Measurements from ENCODE around the gene ZKSCAN5. TPM values are rescaled to one million over a fixed set of nuclear protein-coding genes. Genes with fewer than 3 reads are reported as not detected.
"Not testable (repeated sequence)": the region's sequence is repeated elsewhere in the genome, so short reads cannot be mapped to it uniquely, and the experiment has no call there.

ZKSCAN5 gene
- total and polyA plus RNA-seq, 2 donors (not counting 1 experiment from before 2014, with no cell fraction given) = 3.1 to 10.9 TPM

- H3K79me2 ChIP-seq (ENCODE audit: control insufficient read depth, insufficient read depth, low read length) = peaks cover 47% of the 10 kb centered on the region
- DNase-seq; intact Hi-C loops (cut with micrococcal nuclease); H3K9me3 Mint-ChIP-seq (ENCODE audit: insufficient read depth); H3K4me2 ChIP-seq (replicated peaks; ENCODE audit: low read depth, low read length, poor library complexity, severe bottlenecking); H3K4me3 Mint-ChIP-seq; H3K9me3 ChIP-seq (ENCODE audit: control extremely low read depth in 1 of 3, control insufficient read depth in 2 of 3, insufficient read depth in 1 of 3, low read length in 2 of 3); H4K20me1 ChIP-seq (ENCODE audit: control insufficient read depth, insufficient read depth, low read length, poor library complexity, severe bottlenecking); H3K36me3 ChIP-seq (replicated peaks in 1 of 2; ENCODE audit: control extremely low read depth in 1 of 2, control insufficient read depth in 1 of 2, extremely low read depth in 1 of 2, insufficient read depth in 2 of 2, low read length in 1 of 2); H3K27ac ChIP-seq (ENCODE audit: low read length in 2 of 2); H3K27ac Mint-ChIP-seq; H2AFZ ChIP-seq (ENCODE audit: insufficient read depth, low read depth, low read length, poor library complexity, severe bottlenecking); H3K27me3 ChIP-seq (replicated peaks in 1 of 4; ENCODE audit: control extremely low read depth in 1 of 4, control insufficient read depth in 3 of 4, insufficient read depth in 4 of 4, low read length in 3 of 4); ATAC-seq (ENCODE audit: low read depth); POLR2A ChIA-PET; H3K4me3 ChIP-seq (ENCODE audit: control extremely low read depth in 1 of 5, extremely low read depth in 1 of 5, insufficient read depth in 1 of 5, low read depth in 2 of 5, low read length in 4 of 5); H3K9ac ChIP-seq (ENCODE audit: low read length); H3K27me3 Mint-ChIP-seq: not testable (repeated sequence)
- no CpG with 5 or more reads among the region's 2 CpGs for WGBS (ENCODE audit: insufficient coverage)
- H3K4me1 ChIP-seq (ENCODE audit: control insufficient read depth in 2 of 2, insufficient read depth in 2 of 2, low read length in 2 of 2) = peaks cover 13 to 18% of the 10 kb centered on the region in 2 donors
- CTCF ChIA-PET = interaction anchor here (0.6 kb wide), 1 partner anchor 45 kb away, joined by 3 read pairs; the partner anchor contains the start of gene ZKSCAN5
- peaks cover 28% of the 10 kb centered on the region for H3K4me1 Mint-ChIP-seq
Observed at GRCh38 chr7:99549545-99549944, 45.1 kb downstream of the ZKSCAN5 start.

- CTCF ChIA-PET = interaction anchor here (1.2 kb wide), 1 partner anchor 47 kb away, joined by 4 read pairs; the partner anchor contains the start of gene ZKSCAN5
- WGBS (ENCODE audit: insufficient coverage) = 13% methylated on average over 13 of the region's 15 CpGs
- peak overlapping the region; percentile 100 for H2AFZ ChIP-seq (ENCODE audit: insufficient read depth, low read depth, low read length, poor library complexity, severe bottlenecking)
Observed at GRCh38 chr7:99551334-99551733, 46.9 kb downstream of the ZKSCAN5 start.

More at GRCh38 chr7:99551334-99551733, 46.9 kb downstream of the ZKSCAN5 start:
- no peak for ATAC-seq (ENCODE audit: low read depth)
- no peak for DNase-seq
- POLR2A ChIA-PET = interaction anchor here (0.8 to 1.1 kb wide), 2 partner anchors 51 to 58 kb away, joined by 3 to 4 read pairs; partner anchors contain the start of gene ZNF394
- Mint-ChIP-seq H3K4me3 (peak overlapping the region; percentile 88), H3K27ac (peak overlapping the region; percentile 86), H3K4me1 (peaks cover 33% of the 10 kb centered on the region), H3K27me3 (no peaks in the 10 kb centered on the region), H3K9me3 (ENCODE audit: insufficient read depth) (no peaks in the 10 kb centered on the region)
- Histone ChIP-seq H3K9me3 (ENCODE audit: control extremely low read depth in 1 of 3, control insufficient read depth in 2 of 3, insufficient read depth in 1 of 3, low read length in 2 of 3) (no peaks in the 10 kb centered on the region), H3K27me3 (replicated peaks in 1 of 4; ENCODE audit: control extremely low read depth in 1 of 4, control insufficient read depth in 3 of 4, insufficient read depth in 4 of 4, low read length in 3 of 4) (no peaks in the 10 kb centered on the region), H3K4me2 (replicated peaks; ENCODE audit: low read depth, low read length, poor library complexity, severe bottlenecking) (peak overlapping the region; percentile 95), H3K4me3 (ENCODE audit: control extremely low read depth in 1 of 5, extremely low read depth in 1 of 5, insufficient read depth in 1 of 5, low read depth in 2 of 5, low read length in 4 of 5) (peak overlapping the region; percentile 76 to 99 (median 97)), H3K36me3 (replicated peaks in 1 of 2; ENCODE audit: control extremely low read depth in 1 of 2, control insufficient read depth in 1 of 2, extremely low read depth in 1 of 2, insufficient read depth in 2 of 2, low read length in 1 of 2) (peaks cover 2 to 19% of the 10 kb centered on the region in 2 experiments), H3K9ac (ENCODE audit: low read length) (peak overlapping the region; percentile 99), H4K20me1 (ENCODE audit: control insufficient read depth, insufficient read depth, low read length, poor library complexity, severe bottlenecking) (peaks cover 6% of the 10 kb centered on the region), H3K79me2 (ENCODE audit: control insufficient read depth, insufficient read depth, low read length) (peaks cover 64% of the 10 kb centered on the region), H3K27ac (ENCODE audit: low read length in 2 of 2) (peak overlapping the region; percentile 74 to 95), H3K4me1 (ENCODE audit: control insufficient read depth in 2 of 2, insufficient read depth in 2 of 2, low read length in 2 of 2) (peaks cover 13 to 18% of the 10 kb centered on the region in 2 donors)
- intact Hi-C loops (cut with micrococcal nuclease) = loop anchor here (10.0 kb wide), 1 partner anchor 177 kb away; the partner anchor contains the start of gene ARPC1B
- no peak for TF ChIP-seq CTCF (IDR thresholded peaks at IDR 0.05)
- no peak for TF ChIP-seq EZH2 (IDR thresholded peaks at IDR 0.05; ENCODE audit: borderline replicate concordance, insufficient read depth, low read depth, low read length, poor library complexity, severe bottlenecking)

All from B cell (primary cell).